ENCODE data around the gene TCF20.

The TCF20 gene

DNA sequence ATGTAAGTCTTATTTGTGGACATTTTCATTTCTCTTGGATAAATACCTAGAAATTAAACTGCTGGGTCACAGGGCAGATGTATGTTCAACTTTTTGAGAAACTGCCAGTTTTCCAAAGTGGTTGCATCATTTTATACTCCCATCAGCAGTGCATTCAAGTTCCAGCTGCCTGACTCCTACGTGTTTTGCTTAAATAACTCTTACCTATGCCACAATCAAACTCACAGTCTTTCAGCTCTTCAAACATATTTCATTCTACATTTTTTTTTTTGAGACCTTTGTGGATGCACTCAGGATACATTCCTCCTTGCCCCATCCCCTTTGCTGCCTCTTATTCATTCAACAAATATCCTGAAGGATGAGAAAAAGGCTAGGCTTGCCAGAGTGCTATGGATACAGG lies 9.2 kb downstream of the TCF20 start:
- no peaks in the 10 kb centered on the region for H3K9me3 ChIP-seq (ENCODE audit: control insufficient read depth, low read length)
- peaks cover 26% of the 10 kb centered on the region for H3K4me1 ChIP-seq (ENCODE audit: control insufficient read depth, insufficient read depth, low read length)
- H3K27ac ChIP-seq (ENCODE audit: insufficient read depth, low read depth, low read length, poor library complexity, severe bottlenecking) = no peak overlapping the region
- H3K27me3 ChIP-seq (ENCODE audit: control insufficient read depth, insufficient read depth, low read length, poor library complexity, severe bottlenecking) = no peaks in the 10 kb centered on the region
- no peak overlapping the region for H3K4me3 ChIP-seq (ENCODE audit: insufficient read depth, low read depth, low read length)
- 86 to 91% methylated on average over 1 of the region's 1 CpG for WGBS, 2 experiments
- H3K36me3 ChIP-seq (ENCODE audit: control insufficient read depth, insufficient read depth, low read length) = no peaks in the 10 kb centered on the region

DNA sequence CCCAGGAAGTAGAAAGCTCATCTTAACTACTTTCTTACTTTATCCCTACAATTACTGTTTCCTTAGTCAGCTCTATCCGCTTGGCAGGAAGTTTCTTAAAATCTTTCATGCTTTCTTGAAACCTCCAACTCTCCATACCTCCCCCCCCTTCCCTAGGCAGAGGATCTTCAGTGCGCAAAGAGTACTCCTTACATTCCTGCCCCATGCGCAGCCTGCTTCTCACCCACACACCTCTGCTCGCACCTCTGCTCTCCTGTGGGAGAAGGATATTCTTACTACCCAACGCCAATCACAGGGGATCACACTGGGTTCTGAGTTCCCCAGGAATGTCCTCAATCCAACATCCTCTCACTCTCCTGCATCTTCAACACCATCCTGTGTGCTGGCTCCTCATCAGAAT lies 12.3 kb downstream of the TCF20 start:
- Histone ChIP-seq H3K4me3 (ENCODE audit: insufficient read depth, low read depth, low read length) (no peak overlapping the region), H3K9me3 (ENCODE audit: control insufficient read depth, low read length) (no peaks in the 10 kb centered on the region), H3K4me1 (ENCODE audit: control insufficient read depth, insufficient read depth, low read length) (peaks cover 20% of the 10 kb centered on the region), H3K36me3 (ENCODE audit: control insufficient read depth, insufficient read depth, low read length) (no peaks in the 10 kb centered on the region), H3K27ac (ENCODE audit: insufficient read depth, low read depth, low read length, poor library complexity, severe bottlenecking) (no peak overlapping the region), H3K27me3 (ENCODE audit: control insufficient read depth, insufficient read depth, low read length, poor library complexity, severe bottlenecking) (no peaks in the 10 kb centered on the region)
- WGBS, 2 experiments = 88 to 90% methylated on average over 5 of the region's 5 CpGs

DNA sequence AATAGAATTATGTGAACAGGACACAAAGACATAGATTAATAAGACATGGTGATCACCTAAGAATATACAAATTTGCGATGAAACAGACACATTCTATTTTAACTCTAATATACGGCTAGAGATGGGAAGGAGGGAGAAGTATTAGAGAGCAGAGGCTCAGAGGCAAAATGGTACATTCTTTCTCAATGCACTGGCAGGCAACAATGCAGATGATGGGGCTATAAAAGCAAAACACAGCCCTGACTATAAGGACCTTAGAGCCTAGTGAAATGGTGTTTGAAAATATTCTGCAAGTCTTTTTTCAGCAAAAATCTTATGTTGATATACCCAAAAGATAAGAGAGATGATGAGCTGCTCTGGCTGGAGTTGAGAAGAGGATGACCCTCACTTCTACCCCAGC lies 13.1 kb downstream of the TCF20 start:
- no peaks in the 10 kb centered on the region for H3K9me3 ChIP-seq (ENCODE audit: control insufficient read depth, low read length)
- no peak overlapping the region for H3K27ac ChIP-seq (ENCODE audit: insufficient read depth, low read depth, low read length, poor library complexity, severe bottlenecking)
- 77 to 90% methylated on average over 2 of the region's 2 CpGs for WGBS, 2 experiments
- peaks cover 20% of the 10 kb centered on the region for H3K4me1 ChIP-seq (ENCODE audit: control insufficient read depth, insufficient read depth, low read length)
- no peaks in the 10 kb centered on the region for H3K36me3 ChIP-seq (ENCODE audit: control insufficient read depth, insufficient read depth, low read length)
- no peak overlapping the region for H3K4me3 ChIP-seq (ENCODE audit: insufficient read depth, low read depth, low read length)
- H3K27me3 ChIP-seq (ENCODE audit: control insufficient read depth, insufficient read depth, low read length, poor library complexity, severe bottlenecking) = no peaks in the 10 kb centered on the region

DNA sequence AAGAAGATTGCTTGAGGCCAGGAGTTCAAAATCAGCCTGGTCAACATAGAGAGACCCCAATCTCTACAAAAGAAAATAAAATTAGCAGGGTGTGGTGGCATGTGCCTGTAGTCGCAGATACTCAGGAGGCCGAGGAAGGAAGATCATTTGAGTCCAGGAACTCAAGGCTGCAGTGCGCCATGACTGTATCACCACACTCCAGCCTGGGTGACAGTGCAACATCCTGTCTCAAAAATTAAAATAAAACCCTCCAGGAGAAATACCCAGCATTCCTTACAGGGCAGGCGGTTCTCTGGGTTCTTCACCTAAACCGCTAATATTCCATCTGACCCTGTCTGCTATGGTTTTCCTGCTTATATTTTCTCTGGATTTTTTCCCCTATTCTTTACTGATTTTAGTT lies 13.5 kb downstream of the TCF20 start:
- H3K4me3 ChIP-seq (ENCODE audit: insufficient read depth, low read depth, low read length) = no peak overlapping the region
- H3K27ac ChIP-seq (ENCODE audit: insufficient read depth, low read depth, low read length, poor library complexity, severe bottlenecking) = no peak overlapping the region
- H3K27me3 ChIP-seq (ENCODE audit: control insufficient read depth, insufficient read depth, low read length, poor library complexity, severe bottlenecking) = no peaks in the 10 kb centered on the region
- peaks cover 20% of the 10 kb centered on the region for H3K4me1 ChIP-seq (ENCODE audit: control insufficient read depth, insufficient read depth, low read length)
- no peaks in the 10 kb centered on the region for H3K36me3 ChIP-seq (ENCODE audit: control insufficient read depth, insufficient read depth, low read length)
- WGBS, 2 experiments = 93 to 95% methylated on average over 5 of the region's 5 CpGs
- no peaks in the 10 kb centered on the region for H3K9me3 ChIP-seq (ENCODE audit: control insufficient read depth, low read length)

DNA sequence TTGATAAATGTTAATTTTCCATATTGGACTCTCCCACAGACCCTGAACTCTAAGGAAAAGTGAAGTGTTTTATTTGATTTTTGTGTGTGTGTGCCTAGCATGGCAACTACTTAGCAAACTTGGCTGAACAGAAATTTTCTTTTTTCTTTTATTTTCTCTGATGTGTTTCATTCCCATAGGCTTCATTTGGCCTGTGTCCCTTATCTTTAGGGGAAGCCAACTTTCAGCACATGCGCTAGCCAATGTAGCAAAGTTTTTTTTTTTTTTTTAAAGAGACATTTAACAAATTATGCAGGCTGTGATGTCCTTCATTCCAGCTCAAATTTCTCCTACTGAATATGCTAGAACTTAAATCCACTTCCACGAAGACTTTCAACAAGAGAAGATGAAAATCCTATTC lies 14.2 kb downstream of the TCF20 start:
- no peaks in the 10 kb centered on the region for H3K36me3 ChIP-seq (ENCODE audit: control insufficient read depth, insufficient read depth, low read length)
- no peaks in the 10 kb centered on the region for H3K9me3 ChIP-seq (ENCODE audit: control insufficient read depth, low read length)
- H3K27me3 ChIP-seq (ENCODE audit: control insufficient read depth, insufficient read depth, low read length, poor library complexity, severe bottlenecking) = no peaks in the 10 kb centered on the region
- no peak overlapping the region for H3K27ac ChIP-seq (ENCODE audit: insufficient read depth, low read depth, low read length, poor library complexity, severe bottlenecking)
- 87 to 95% methylated on average over 2 of the region's 2 CpGs for WGBS, 2 experiments
- peaks cover 20% of the 10 kb centered on the region for H3K4me1 ChIP-seq (ENCODE audit: control insufficient read depth, insufficient read depth, low read length)
- no peak overlapping the region for H3K4me3 ChIP-seq (ENCODE audit: insufficient read depth, low read depth, low read length)

DNA sequence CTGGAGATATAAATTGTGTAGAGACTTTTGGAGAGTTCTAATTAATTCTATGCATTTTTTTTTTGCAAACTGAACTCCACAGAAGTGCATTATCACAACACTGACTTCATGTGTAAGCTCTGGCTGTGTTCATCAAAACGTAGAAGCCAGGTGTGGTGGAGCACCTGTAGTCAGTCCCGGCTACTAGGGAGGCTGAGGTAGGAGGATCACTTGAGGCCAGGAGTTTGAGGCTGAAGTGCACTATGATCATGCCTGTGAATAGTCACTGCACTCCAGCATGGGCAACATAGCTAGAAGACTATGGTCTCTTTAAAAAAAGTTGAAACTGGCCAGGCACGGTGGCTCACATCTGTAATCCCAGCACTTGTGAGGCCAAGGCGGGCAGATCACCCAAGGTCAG lies 20.6 kb downstream of the TCF20 start:
- Histone ChIP-seq H3K4me1 (ENCODE audit: control insufficient read depth, insufficient read depth, low read length) (no peaks in the 10 kb centered on the region), H3K4me3 (ENCODE audit: insufficient read depth, low read depth, low read length) (no peak overlapping the region), H3K27ac (ENCODE audit: insufficient read depth, low read depth, low read length, poor library complexity, severe bottlenecking) (no peak overlapping the region), H3K27me3 (ENCODE audit: control insufficient read depth, insufficient read depth, low read length, poor library complexity, severe bottlenecking) (no peaks in the 10 kb centered on the region), H3K9me3 (ENCODE audit: control insufficient read depth, low read length) (no peaks in the 10 kb centered on the region), H3K36me3 (ENCODE audit: control insufficient read depth, insufficient read depth, low read length) (no peaks in the 10 kb centered on the region)
- WGBS, 2 experiments = 92 to 93% methylated on average over 4 of the region's 4 CpGs

DNA sequence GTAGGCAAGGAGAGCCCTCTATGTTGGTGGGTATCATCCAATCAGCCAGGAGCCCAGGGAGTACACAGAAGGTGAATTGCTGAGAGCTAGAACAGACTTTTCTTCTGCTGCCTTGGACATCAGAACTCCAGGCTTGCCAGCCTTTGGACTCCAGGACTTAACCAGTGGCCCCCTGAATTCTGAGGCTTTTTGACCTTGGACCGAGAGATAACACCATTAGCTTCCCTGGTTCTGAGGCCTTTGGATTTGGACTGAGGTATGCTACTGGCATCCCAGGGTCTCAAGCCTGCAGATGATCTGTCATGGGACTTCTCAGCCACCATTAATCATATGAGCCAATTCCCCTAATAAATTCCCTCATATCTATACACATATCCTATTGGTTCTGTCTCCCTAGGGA lies 21.5 kb downstream of the TCF20 start:
- H3K36me3 ChIP-seq (ENCODE audit: control insufficient read depth, insufficient read depth, low read length) = no peaks in the 10 kb centered on the region
- no peak overlapping the region for H3K27ac ChIP-seq (ENCODE audit: insufficient read depth, low read depth, low read length, poor library complexity, severe bottlenecking)
- no peak overlapping the region for H3K4me3 ChIP-seq (ENCODE audit: insufficient read depth, low read depth, low read length)
- H3K4me1 ChIP-seq (ENCODE audit: control insufficient read depth, insufficient read depth, low read length) = no peaks in the 10 kb centered on the region
- 42 to 56% methylated on average over 1 of the region's 1 CpG for WGBS, 2 experiments
- no peaks in the 10 kb centered on the region for H3K9me3 ChIP-seq (ENCODE audit: control insufficient read depth, low read length)
- H3K27me3 ChIP-seq (ENCODE audit: control insufficient read depth, insufficient read depth, low read length, poor library complexity, severe bottlenecking) = no peaks in the 10 kb centered on the region

DNA sequence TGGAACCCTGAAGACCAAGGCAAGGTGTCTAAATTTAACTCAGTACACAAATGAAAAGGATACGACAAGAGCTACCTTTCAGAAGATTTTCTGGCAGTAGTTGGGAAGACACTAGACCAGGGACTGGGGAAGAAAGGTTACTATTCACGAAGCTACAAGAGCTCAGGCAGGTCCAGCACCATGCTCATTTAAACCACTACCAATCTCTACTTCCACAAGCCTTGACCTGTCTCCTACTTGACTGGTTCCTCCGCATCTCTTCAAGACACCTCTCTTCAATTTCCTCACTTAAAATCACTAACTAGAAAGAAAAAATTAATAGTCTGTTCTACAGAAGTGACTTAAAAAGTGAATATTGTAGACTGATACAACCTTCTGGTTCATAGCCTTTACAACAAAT lies 22.9 kb downstream of the TCF20 start:
- Histone ChIP-seq H3K36me3 (ENCODE audit: control insufficient read depth, insufficient read depth, low read length) (no peaks in the 10 kb centered on the region), H3K27ac (ENCODE audit: insufficient read depth, low read depth, low read length, poor library complexity, severe bottlenecking) (no peak overlapping the region), H3K4me3 (ENCODE audit: insufficient read depth, low read depth, low read length) (no peak overlapping the region), H3K4me1 (ENCODE audit: control insufficient read depth, insufficient read depth, low read length) (no peaks in the 10 kb centered on the region), H3K27me3 (ENCODE audit: control insufficient read depth, insufficient read depth, low read length, poor library complexity, severe bottlenecking) (no peaks in the 10 kb centered on the region), H3K9me3 (ENCODE audit: control insufficient read depth, low read length) (no peaks in the 10 kb centered on the region)
- WGBS, 2 experiments = 94 to 97% methylated on average over 3 of the region's 3 CpGs

DNA sequence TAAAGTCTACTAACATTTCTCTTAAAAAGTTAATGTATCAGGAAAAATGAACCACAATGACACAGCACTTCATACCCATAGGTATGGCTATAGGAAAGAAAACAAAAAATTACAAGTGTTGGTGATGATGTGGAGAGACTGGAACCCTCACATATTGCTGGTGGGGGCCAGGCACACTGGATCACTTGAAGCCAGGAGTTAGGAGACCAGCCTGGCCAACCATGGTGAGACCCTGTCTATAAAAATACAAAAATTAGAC lies 26.7 kb downstream of the TCF20 start:
- no peaks in the 10 kb centered on the region for H3K4me1 ChIP-seq (ENCODE audit: control insufficient read depth, insufficient read depth, low read length)

DNA sequence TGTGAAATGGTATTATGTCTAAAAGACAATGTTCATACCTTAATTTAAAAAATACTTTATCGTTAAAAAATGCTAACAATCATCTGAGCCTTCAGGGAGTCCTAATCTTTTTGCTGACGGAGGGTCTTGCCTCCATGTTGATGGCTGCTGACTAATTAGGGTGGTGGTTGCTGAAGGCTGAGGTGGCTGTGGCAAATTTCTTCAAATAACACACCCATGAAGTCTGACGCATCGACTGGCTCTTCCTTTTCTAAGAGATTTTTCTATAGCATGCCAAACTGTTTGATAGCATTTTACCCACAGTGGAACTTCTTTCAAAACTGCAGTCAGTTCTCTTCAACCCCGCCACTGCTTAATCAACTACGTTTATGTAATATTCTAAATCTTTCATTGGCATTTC lies 33.6 kb downstream of the TCF20 start:
- peaks cover 4% of the 10 kb centered on the region for H3K36me3 ChIP-seq (ENCODE audit: control insufficient read depth, insufficient read depth, low read length)
- H3K4me1 ChIP-seq (ENCODE audit: control insufficient read depth, insufficient read depth, low read length) = peaks cover 8% of the 10 kb centered on the region
- H3K27me3 ChIP-seq (ENCODE audit: control insufficient read depth, insufficient read depth, low read length, poor library complexity, severe bottlenecking) = no peaks in the 10 kb centered on the region
- H3K27ac ChIP-seq (ENCODE audit: insufficient read depth, low read depth, low read length, poor library complexity, severe bottlenecking) = no peak overlapping the region
- H3K9me3 ChIP-seq (ENCODE audit: control insufficient read depth, low read length) = no peaks in the 10 kb centered on the region
- 94% methylated on average over 4 to 6 of the region's 6 CpGs for WGBS, 2 experiments
- H3K4me3 ChIP-seq (ENCODE audit: insufficient read depth, low read depth, low read length) = no peak overlapping the region

More for the DNA sequence above, 26.7 kb downstream of the TCF20 start:
- no peaks in the 10 kb centered on the region for H3K27me3 ChIP-seq (ENCODE audit: control insufficient read depth, insufficient read depth, low read length, poor library complexity, severe bottlenecking)
- no peak overlapping the region for H3K4me3 ChIP-seq (ENCODE audit: insufficient read depth, low read depth, low read length)
- H3K36me3 ChIP-seq (ENCODE audit: control insufficient read depth, insufficient read depth, low read length) = no peaks in the 10 kb centered on the region
- no peaks in the 10 kb centered on the region for H3K9me3 ChIP-seq (ENCODE audit: control insufficient read depth, low read length)
- H3K27ac ChIP-seq (ENCODE audit: insufficient read depth, low read depth, low read length, poor library complexity, severe bottlenecking) = no peak overlapping the region

DNA sequence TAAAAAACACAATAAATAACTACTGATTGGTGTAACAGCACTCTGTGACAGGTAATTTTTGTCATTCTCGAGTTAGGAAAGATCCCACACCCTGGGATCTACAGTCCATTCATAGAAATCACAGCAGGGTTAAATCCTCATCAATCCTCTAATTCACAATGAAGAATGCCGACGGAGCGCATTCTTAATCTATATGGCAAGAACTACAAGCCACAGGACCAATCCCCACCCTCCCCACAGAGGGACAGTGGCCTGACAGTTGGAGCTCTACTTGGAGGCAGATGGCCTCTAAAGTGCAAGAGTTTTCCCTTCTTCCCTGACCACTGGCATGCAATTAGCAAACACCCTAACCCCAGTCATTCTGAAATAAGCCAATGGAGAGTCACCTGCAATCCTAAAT lies 34.2 kb downstream of the TCF20 start:
- Histone ChIP-seq H3K4me3 (ENCODE audit: insufficient read depth, low read depth, low read length) (no peak overlapping the region), H3K27me3 (ENCODE audit: control insufficient read depth, insufficient read depth, low read length, poor library complexity, severe bottlenecking) (no peaks in the 10 kb centered on the region), H3K4me1 (ENCODE audit: control insufficient read depth, insufficient read depth, low read length) (peaks cover 8% of the 10 kb centered on the region), H3K27ac (ENCODE audit: insufficient read depth, low read depth, low read length, poor library complexity, severe bottlenecking) (no peak overlapping the region), H3K36me3 (ENCODE audit: control insufficient read depth, insufficient read depth, low read length) (peaks cover 4% of the 10 kb centered on the region), H3K9me3 (ENCODE audit: control insufficient read depth, low read length) (no peaks in the 10 kb centered on the region)
- WGBS, 2 experiments = 78 to 79% methylated on average over 4 of the region's 4 CpGs
